Upper lobe of left lung (tissue), 4 donors: ENCODE data around the gene KRT6C.

Experiments used
- EP300 ChIP-seq, 4 donors: sonication (generic); formaldehyde crosslinking; IDR thresholded peaks; one replicate each; pipeline ENCODE4 v1.5.1; 2017; ENCODE audit warnings: antibody characterized with exemption in 4 of 4, control low read depth in 2 of 4
- POLR2A ChIP-seq, 4 donors: fragments of 450-650 bp; IDR thresholded peaks; one replicate each; pipeline ENCODE4 v1.5.1; 2016 to 2017; ENCODE audit warnings: antibody characterized with exemption in 4 of 4, mild to moderate bottlenecking in 2 of 4
- POLR2AphosphoS5 ChIP-seq, 2 donors: sonication (generic); formaldehyde crosslinking; IDR thresholded peaks; one replicate each; pipeline ENCODE4 v1.5.1; 2017; ENCODE audit warnings: antibody characterized with exemption in 2 of 2
- TF ChIP-seq, protein P1 (sequence below), 6 experiments: fragments of 450-650 bp in 4 of 6; fragments of 200-600 bp in 2 of 6; sonication (generic) in 2 of 6; IDR thresholded peaks; one replicate each; pipeline ENCODE4 v1.5.1; 2016 to 2019; ENCODE audit warnings: antibody characterized with exemption in 6 of 6

- TF ChIP-seq EP300 (IDR thresholded peaks at IDR 0.05) (no peak), POLR2A (IDR thresholded peaks at IDR 0.05) (no peak), POLR2AphosphoS5 (IDR thresholded peaks at IDR 0.05) (no peak)
- TF ChIP-seq, protein P1, sequence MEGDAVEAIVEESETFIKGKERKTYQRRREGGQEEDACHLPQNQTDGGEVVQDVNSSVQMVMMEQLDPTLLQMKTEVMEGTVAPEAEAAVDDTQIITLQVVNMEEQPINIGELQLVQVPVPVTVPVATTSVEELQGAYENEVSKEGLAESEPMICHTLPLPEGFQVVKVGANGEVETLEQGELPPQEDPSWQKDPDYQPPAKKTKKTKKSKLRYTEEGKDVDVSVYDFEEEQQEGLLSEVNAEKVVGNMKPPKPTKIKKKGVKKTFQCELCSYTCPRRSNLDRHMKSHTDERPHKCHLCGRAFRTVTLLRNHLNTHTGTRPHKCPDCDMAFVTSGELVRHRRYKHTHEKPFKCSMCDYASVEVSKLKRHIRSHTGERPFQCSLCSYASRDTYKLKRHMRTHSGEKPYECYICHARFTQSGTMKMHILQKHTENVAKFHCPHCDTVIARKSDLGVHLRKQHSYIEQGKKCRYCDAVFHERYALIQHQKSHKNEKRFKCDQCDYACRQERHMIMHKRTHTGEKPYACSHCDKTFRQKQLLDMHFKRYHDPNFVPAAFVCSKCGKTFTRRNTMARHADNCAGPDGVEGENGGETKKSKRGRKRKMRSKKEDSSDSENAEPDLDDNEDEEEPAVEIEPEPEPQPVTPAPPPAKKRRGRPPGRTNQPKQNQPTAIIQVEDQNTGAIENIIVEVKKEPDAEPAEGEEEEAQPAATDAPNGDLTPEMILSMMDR (IDR thresholded peaks at IDR 0.05) = no peak
Observed at GRCh38 chr12:52477651-52478050, 4.0 kb upstream of the KRT6C start.
